ENCODE results near the gene SMARCA5.

- TF ChIP-seq PATZ1 (CRISPR knock-in tag; IDR thresholded peaks at IDR 0.05; ENCODE audit: borderline replicate concordance) = no peak
- no peak for TF ChIP-seq PPARA (CRISPR knock-in tag; IDR thresholded peaks at IDR 0.05; ENCODE audit: borderline replicate concordance)
Observed at GRCh38 chr4:143555676-143556075, 42.2 kb downstream of the SMARCA5 start.

All from SK-N-SH treated with all-trans-retinoic acid at 6 μM for 48 hours (cell line).